ENCODE measurements around the gene WWC1.
A peak's percentile ranks its signal among the peaks of the same experiment; 100 is the strongest.
"Not testable (repeated sequence)": the region's sequence is repeated elsewhere in the genome, so short reads cannot be mapped to it uniquely, and the experiment has no call there.

The WWC1 gene

DNA sequence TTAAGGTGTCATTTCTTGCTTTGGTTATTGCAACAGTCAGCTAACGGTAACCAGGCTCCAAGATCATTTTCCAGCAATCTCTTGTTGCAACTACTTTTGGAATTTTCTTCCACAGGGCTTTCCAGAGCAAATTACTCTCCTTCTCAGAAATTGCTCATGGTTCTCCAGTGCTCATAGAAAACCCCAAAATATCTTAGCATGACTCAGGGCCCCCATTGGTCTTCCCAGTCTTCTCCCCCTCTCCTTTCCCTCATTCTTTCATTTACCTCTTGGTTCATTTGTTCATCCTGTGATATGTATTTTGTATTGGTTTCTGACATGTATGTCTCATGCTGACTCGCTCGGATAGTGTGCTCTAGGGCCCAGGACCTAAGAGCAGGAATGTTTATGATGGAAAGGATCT is 35.6 kb downstream of the WWC1 start:
- FAIRE-seq = no peak
- TF ChIP-seq TAF1 (IDR thresholded peaks at IDR 0.05; ENCODE audit: low read depth, low read length) (no peak), PAX5 (IDR thresholded peaks at IDR 0.05; ENCODE audit: insufficient read depth, low read length, severe bottlenecking) (no peak), SPI1 (IDR thresholded peaks at IDR 0.05; ENCODE audit: low read depth, low read length) (no peak), POLR2A (IDR thresholded peaks at IDR 0.05; ENCODE audit: low read depth, low read length) (no peak), POLR2AphosphoS5 (IDR thresholded peaks at IDR 0.05; ENCODE audit: low read depth, low read length) (no peak), POU2F2 (IDR thresholded peaks at IDR 0.05; ENCODE audit: low read depth, low read length) (no peak)

DNA sequence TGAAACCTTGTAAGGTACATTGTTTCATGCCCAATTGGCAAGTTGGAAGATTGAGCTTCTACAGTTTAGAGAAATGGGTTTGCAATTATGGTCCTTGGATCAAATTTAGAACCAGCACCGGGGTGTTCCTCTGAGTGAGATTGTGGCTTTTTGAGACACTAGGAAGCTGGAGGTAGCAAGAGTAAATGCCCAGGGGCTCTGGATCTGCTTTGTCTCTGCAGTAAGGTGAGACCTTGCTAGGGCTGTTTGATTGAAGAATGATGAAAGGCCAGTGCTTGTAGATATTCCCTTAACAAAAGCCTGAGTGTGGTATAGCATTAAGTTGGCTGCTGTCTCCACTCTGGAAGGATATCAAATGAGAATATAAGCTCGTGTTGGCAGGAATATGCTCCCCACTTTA is 36.0 kb downstream of the WWC1 start:
- FAIRE-seq = no peak
- DNase-seq (ENCODE audit: insufficient read length, low spot score) = no peak
- TF ChIP-seq POLR2AphosphoS5 (IDR thresholded peaks at IDR 0.05; ENCODE audit: low read depth, low read length) (no peak), POU2F2 (IDR thresholded peaks at IDR 0.05; ENCODE audit: low read depth, low read length) (no peak), PAX5 (IDR thresholded peaks at IDR 0.05; ENCODE audit: insufficient read depth, low read length, severe bottlenecking) (no peak), TAF1 (IDR thresholded peaks at IDR 0.05; ENCODE audit: low read depth, low read length) (no peak), POLR2A (IDR thresholded peaks at IDR 0.05; ENCODE audit: low read depth, low read length) (no peak), SPI1 (IDR thresholded peaks at IDR 0.05; ENCODE audit: low read depth, low read length) (no peak)

More for the DNA sequence above, 35.6 kb downstream of the WWC1 start:
- no peak for DNase-seq (ENCODE audit: insufficient read length, low spot score)

DNA sequence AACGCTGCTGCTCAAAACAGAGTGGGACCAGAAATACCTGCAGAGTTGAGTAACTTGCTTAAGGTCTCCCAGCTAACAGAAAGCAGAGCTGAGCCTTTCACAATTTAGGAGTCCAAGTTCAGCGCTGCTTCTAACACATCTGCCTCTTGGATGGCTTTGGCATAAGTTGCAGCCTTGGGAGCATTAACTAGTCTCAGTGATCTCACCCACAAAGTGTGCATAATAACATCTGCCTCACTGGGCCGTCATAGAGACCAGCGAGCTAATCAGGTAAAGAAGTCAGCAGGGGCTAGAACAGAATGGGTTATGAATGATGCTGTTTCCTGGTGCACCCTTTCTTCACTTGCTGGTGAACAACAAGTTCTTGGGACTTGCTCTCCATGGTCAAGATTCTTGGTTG is 36.5 kb downstream of the WWC1 start:
- FAIRE-seq = no peak

DNA sequence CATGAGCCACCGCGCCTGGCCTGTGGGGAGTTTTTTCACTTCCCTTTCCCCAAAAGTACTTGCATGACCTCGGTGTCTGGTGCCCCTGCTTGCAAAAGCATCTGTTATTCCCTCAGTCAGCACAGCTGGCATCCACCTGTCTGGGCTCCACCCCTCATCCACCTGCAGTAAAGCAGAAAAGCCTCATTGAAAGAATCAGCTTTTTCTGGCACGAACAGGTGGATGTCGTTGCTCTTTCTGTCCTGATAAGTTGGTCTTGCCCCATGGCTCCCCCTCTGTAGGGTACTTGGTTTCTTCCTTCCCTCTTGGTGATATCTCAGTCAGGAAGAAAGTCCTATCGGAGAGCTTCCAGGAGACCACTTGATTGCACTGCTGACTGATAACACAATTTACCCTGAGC is 37.4 kb downstream of the WWC1 start:
- no peak for TF ChIP-seq PAX5 (IDR thresholded peaks at IDR 0.05; ENCODE audit: insufficient read depth, low read length, severe bottlenecking)
- TF ChIP-seq POU2F2 (IDR thresholded peaks at IDR 0.05; ENCODE audit: low read depth, low read length) = no peak
- peak; percentile 81 for TF ChIP-seq SPI1 (IDR thresholded peaks at IDR 0.05; ENCODE audit: low read depth, low read length)
- DNase-seq (ENCODE audit: insufficient read length, low spot score) = peak; percentile 39
- peak; percentile 69 for FAIRE-seq

More for the DNA sequence above, 36.5 kb downstream of the WWC1 start:
- TF ChIP-seq TAF1 (IDR thresholded peaks at IDR 0.05; ENCODE audit: low read depth, low read length) (no peak), POLR2A (IDR thresholded peaks at IDR 0.05; ENCODE audit: low read depth, low read length) (no peak), POU2F2 (IDR thresholded peaks at IDR 0.05; ENCODE audit: low read depth, low read length) (no peak), PAX5 (IDR thresholded peaks at IDR 0.05; ENCODE audit: insufficient read depth, low read length, severe bottlenecking) (no peak), POLR2AphosphoS5 (IDR thresholded peaks at IDR 0.05; ENCODE audit: low read depth, low read length) (no peak), SPI1 (IDR thresholded peaks at IDR 0.05; ENCODE audit: low read depth, low read length) (no peak)
- DNase-seq (ENCODE audit: insufficient read length, low spot score) = no peak

DNA sequence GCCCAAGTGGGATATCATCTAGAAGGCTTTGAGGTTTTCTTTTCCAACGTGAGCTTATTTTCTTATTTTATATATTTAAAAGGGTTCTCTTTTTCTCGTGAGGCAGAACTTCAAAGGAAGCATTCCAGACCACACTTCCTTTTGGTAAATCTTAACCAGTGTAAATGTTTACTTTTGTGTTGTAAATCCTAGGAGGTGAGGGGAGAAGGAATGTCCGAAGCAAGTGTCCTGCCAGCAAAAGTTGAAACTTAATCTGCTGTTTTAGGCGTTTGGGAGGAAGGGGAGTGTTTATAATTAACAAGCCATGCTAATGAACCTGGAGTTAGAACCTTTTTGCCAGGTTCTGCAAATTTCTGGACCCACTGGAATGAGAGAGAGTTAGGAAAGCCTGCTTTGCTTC is 37.9 kb downstream of the WWC1 start:
- FAIRE-seq (no peak), DNase-seq (ENCODE audit: insufficient read length, low spot score) (no peak)
- no peak for TF ChIP-seq POLR2A (IDR thresholded peaks at IDR 0.05; ENCODE audit: low read depth, low read length)
- no peak for TF ChIP-seq PAX5 (IDR thresholded peaks at IDR 0.05; ENCODE audit: insufficient read depth, low read length, severe bottlenecking)
- TF ChIP-seq POU2F2 (IDR thresholded peaks at IDR 0.05; ENCODE audit: low read depth, low read length) = no peak
- TF ChIP-seq TAF1 (IDR thresholded peaks at IDR 0.05; ENCODE audit: low read depth, low read length) = no peak
- TF ChIP-seq SPI1 (IDR thresholded peaks at IDR 0.05; ENCODE audit: low read depth, low read length) = no peak
- TF ChIP-seq POLR2AphosphoS5 (IDR thresholded peaks at IDR 0.05; ENCODE audit: low read depth, low read length) = no peak

DNA sequence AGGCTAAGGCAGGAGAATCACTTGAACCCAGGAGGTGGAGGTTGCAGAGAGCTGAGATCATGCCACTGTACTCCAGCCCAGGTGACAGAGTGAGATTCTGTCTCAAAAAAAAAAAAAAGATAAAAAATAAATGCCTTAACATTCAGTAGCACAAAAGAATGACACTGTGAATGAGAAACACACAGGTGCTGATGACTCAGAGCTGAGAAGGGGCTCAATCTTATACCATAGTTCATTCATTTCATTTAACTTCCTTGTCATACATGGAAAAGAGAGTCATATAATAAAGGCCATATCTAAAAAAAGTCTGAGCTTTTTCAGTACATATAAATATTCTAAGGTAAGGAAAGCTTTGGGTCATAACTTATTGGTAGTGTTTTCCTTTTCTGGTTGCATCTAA is 40.6 kb downstream of the WWC1 start:
- no peak for FAIRE-seq
- TF ChIP-seq SPI1 (IDR thresholded peaks at IDR 0.05; ENCODE audit: low read depth, low read length) = no peak
- TF ChIP-seq POU2F2 (IDR thresholded peaks at IDR 0.05; ENCODE audit: low read depth, low read length) = no peak
- no peak for TF ChIP-seq TAF1 (IDR thresholded peaks at IDR 0.05; ENCODE audit: low read depth, low read length)
- TF ChIP-seq PAX5 (IDR thresholded peaks at IDR 0.05; ENCODE audit: insufficient read depth, low read length, severe bottlenecking) = no peak

DNA sequence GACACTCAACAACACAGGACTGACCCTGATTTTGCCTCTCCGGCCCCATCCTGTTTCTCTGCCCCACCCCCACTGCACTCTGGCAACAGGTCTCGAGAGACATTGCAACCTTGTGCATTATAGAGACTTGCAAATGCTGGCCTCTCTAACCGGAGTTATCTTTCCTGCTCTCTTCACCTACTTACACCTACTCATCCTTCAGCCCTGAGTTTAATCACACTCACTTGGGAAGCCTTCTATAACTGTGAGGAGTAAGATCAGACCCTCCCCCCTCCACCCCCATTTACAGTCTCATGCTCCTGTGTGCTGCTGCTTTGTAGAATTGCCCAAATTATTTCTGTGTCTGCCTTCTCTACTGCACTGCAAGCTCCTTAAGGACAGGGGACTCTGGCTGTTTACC is 42.8 kb downstream of the WWC1 start:
- FAIRE-seq (no peak), DNase-seq (ENCODE audit: insufficient read length, low spot score) (no peak)
- TF ChIP-seq POLR2AphosphoS5 (IDR thresholded peaks at IDR 0.05; ENCODE audit: low read depth, low read length) = no peak
- no peak for TF ChIP-seq TAF1 (IDR thresholded peaks at IDR 0.05; ENCODE audit: low read depth, low read length)
- no peak for TF ChIP-seq POU2F2 (IDR thresholded peaks at IDR 0.05; ENCODE audit: low read depth, low read length)
- TF ChIP-seq POLR2A (IDR thresholded peaks at IDR 0.05; ENCODE audit: low read depth, low read length) = no peak
- no peak for TF ChIP-seq PAX5 (IDR thresholded peaks at IDR 0.05; ENCODE audit: insufficient read depth, low read length, severe bottlenecking)
- no peak for TF ChIP-seq SPI1 (IDR thresholded peaks at IDR 0.05; ENCODE audit: low read depth, low read length)

More for the DNA sequence above, 40.6 kb downstream of the WWC1 start:
- no peak for DNase-seq (ENCODE audit: insufficient read length, low spot score)

DNA sequence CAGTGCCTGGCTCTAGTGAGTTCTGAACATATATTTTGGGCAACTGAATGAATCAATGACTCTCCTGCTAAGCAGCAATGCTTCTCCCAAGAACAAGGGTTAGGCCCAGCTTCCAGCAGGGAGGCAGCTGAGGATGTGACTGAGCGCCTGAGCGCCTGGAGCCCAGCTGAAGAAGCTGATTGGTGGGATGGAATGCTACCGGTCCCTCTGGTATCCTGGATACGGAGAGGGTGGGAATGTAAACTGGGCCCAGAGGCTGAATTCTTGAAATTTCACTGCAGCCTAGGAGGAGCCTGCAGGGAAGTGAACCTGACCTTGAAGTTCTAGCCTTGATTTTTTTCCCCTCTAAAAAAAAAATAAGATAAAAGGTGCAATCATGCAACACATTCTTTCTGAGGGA is 43.2 kb downstream of the WWC1 start:
- TF ChIP-seq PAX5 (IDR thresholded peaks at IDR 0.05; ENCODE audit: insufficient read depth, low read length, severe bottlenecking) (no peak), SPI1 (IDR thresholded peaks at IDR 0.05; ENCODE audit: low read depth, low read length) (no peak), POLR2A (IDR thresholded peaks at IDR 0.05; ENCODE audit: low read depth, low read length) (no peak), TAF1 (IDR thresholded peaks at IDR 0.05; ENCODE audit: low read depth, low read length) (no peak), POU2F2 (IDR thresholded peaks at IDR 0.05; ENCODE audit: low read depth, low read length) (no peak)
- DNase-seq (ENCODE audit: insufficient read length, low spot score) (no peak), FAIRE-seq (no peak)

DNA sequence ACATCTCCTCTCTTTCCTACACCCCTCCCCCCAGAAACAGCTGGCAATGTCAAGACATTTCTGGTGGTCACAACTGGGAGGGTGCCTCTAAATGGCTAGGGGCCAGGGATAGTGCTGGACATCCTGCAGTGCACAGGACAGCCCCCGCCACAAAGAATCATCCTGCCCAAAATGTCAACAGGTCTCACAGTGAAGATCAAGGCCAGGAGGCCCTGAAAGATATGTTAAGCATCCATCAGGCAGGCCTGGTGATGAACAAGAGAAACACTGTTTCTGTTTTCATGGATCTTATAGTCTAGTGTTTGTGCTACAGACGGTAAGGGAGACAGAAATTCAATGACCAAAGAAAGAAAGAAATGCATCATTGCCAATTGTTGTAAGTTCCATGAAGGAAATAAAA is 45.9 kb downstream of the WWC1 start:
- TF ChIP-seq TAF1 (IDR thresholded peaks at IDR 0.05; ENCODE audit: low read depth, low read length) (no peak), POLR2AphosphoS5 (IDR thresholded peaks at IDR 0.05; ENCODE audit: low read depth, low read length) (no peak), POU2F2 (IDR thresholded peaks at IDR 0.05; ENCODE audit: low read depth, low read length) (no peak), PAX5 (IDR thresholded peaks at IDR 0.05; ENCODE audit: insufficient read depth, low read length, severe bottlenecking) (no peak)
- no peak for DNase-seq (ENCODE audit: insufficient read length, low spot score)
- FAIRE-seq = no peak

DNA sequence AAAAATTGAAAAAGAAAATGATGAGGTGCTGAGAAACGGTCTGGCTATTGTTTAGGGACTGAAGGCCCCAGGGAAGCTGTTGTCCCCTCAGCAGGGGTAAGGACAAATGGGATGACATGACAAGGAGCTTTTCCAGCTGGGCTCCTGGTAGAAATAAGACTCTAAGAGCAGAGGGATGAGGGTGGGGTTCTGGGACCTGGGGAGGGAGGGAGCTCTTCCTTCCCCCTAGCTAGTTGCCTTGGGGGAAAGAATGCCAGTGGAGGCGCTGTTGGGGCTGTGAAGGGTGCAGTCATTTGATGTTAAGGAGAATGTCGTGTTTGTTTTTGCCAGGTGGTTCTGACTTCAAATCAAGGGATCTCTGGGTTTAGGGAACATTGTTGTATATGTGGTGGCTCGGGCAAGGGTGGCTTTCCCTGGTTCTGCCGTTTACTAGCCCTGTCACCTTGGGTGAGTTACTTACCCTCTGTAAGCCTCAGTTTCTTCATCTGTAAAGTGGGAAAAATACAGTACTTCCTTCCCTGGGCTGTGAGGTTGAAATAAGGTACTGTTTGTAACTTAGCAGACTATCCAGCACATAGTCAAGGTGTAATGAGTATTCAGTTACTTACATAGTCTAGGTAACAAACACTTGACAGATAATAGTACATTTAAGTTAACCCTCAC is 47.8 kb downstream of the WWC1 start:
- DNase-seq (ENCODE audit: insufficient read length, low spot score) (no peak), FAIRE-seq (no peak)
- TF ChIP-seq TAF1 (IDR thresholded peaks at IDR 0.05; ENCODE audit: low read depth, low read length) (no peak), POLR2AphosphoS5 (IDR thresholded peaks at IDR 0.05; ENCODE audit: low read depth, low read length) (no peak), POU2F2 (IDR thresholded peaks at IDR 0.05; ENCODE audit: low read depth, low read length) (no peak), POLR2A (IDR thresholded peaks at IDR 0.05; ENCODE audit: low read depth, low read length) (no peak), PAX5 (IDR thresholded peaks at IDR 0.05; ENCODE audit: insufficient read depth, low read length, severe bottlenecking) (no peak), SPI1 (IDR thresholded peaks at IDR 0.05; ENCODE audit: low read depth, low read length) (no peak)

DNA sequence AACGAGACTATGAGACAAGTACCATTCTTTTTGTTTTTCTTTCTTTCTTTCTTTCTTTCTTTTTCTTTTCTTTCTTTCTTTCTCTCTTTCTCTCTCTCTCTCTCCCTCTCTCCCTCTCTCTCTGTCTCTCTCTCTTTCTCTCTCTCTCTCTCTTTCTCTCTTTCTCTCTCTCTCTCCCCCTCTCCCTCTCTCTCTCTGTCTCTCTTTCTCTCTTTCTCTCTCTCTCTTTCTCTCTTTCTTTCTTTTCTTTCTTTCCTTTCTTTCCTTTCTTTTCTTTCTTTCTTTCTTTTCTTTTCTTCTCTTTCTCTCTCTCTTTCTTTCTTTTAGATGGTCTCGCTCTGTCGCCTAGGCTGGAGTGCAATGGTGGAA is 48.3 kb downstream of the WWC1 start:
- not testable (repeated sequence) for DNase-seq (ENCODE audit: insufficient read length, low spot score); FAIRE-seq

All from GM12891 (cell line).